GM12801 (cell line): ENCODE results near the gene TNFSF11.

Source experiments
- CTCF ChIP-seq: IDR thresholded peaks from one replicate; pipeline ENCODE4 v1.5.1; 2011; ENCODE audit warnings: control low read depth; ENCODE audit not compliant: insufficient read length; ENCODE audit errors: extremely low read depth

The TNFSF11 gene

GRCh38 chr13:42652642-42653415, 78.9 kb downstream of the TNFSF11 start:
- TF ChIP-seq CTCF, result no peak

DNA sequence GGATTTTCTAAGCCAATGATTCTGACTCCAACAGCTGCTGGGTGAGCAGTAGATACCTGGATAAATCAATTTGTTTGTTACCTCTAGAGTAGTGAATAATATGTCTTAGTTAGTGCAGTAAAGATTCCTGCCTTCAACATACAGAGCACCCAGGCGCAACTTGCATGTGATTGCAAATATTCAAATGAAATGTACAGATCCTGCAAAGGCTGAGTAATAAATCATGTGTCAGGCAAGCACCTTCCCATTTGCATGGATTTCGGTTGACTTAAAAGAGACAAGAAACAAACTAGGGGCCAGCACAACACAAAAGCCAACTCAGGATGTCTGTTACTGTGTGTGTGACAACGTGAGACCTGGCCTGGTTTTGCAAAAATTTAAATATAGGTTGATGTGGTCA, 79.7 kb downstream of the TNFSF11 start:
- TF ChIP-seq CTCF, result no peak

GRCh38 chr13:42654212-42654611, 80.3 kb downstream of the TNFSF11 start:
- no peak for TF ChIP-seq CTCF

DNA sequence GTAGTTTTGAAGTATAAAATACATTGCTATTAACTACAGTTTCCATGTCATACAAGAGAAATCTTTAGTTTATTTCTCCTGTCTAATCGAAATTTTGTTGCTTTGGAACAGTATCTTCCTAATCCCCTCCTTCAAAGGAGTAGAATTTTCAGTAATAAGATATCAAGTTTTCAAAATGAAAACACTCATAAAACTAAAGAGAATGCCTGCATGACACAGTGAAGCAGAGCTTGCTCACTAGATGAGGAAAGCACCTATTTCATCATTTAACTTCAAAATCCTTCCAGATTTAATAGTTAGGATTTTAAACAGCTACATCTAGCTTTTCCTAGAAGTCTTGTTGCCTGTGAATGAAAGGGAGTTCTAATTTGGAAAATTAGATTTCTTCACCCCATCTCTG, 80.8 kb downstream of the TNFSF11 start:
- TF ChIP-seq CTCF, result no peak

DNA sequence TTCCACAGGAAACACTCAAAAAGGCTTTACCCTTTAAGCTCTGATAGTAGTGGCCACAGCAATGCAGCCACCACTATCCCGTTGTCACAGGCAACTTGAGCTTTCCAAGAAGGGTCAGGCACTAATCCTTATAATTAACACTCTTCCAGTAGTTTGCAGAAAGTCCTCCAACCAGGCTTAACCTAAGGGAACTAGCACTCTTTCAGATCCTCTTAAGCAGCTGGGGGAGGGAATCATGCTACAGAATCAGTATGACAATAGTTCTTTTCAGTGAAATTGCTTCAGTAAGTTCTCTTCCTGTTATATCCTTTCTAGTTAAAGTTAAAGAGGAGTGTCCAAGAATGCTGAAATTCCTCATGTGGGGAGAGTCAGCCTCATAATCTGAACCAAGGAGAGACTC, 82.2 kb downstream of the TNFSF11 start:
- no peak for TF ChIP-seq CTCF

DNA sequence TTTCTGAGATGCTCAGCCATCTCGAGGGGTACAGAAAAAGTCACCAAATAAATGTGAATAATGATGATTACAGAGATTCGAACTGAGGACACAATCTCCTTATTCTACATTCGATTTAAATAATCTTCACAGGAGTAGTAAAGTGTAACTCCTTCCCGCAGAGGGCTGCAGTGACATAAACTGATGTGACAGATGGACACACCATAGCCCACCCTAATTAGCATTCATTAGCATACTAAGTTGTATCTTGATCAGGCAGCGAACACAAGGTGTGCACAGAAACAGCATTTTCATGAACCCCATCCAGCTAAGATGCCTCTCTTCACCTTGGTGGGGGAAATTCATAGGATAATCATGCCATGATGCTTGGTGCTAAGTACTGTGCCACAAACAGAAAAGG, 83.0 kb downstream of the TNFSF11 start:
- no peak for TF ChIP-seq CTCF
